Measurements from ENCODE around the gene PACSIN3.
"Not testable (repeated sequence)": the region's sequence is repeated elsewhere in the genome, so short reads cannot be mapped to it uniquely, and the experiment has no call there.

PACSIN3 gene

DNA sequence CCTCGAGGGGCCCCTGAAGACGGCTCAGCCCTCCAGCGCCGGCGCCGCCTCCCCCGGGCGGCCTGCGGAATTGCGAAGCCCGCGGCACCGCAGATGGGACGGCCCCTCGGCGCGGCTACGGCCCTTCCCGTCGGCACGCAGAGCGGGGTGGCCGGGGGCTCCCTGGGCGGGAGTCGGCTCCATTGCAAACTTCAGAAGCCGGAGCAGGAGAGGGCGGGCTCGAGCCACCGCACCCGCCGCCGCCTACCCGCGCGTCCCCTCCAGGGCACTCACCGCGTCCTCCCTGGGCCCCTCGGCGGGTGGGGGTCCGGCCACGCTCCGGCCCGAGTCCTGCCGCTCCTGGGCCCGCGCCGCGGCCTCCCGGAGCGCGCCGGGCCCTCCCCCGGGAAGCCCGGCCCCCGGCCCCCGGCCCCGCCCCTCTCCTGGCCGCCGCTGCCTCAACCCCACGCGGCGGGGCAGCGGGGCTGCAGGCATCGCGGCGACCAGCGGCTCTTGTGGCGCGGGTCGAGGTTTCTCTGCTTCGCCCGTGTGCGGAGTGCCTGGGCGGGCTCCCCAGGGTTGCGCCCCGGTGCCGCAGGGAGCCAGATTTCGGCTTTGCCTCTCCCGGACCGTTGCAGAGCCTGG lies at the start of gene PACSIN3:
TSS of gene PACSIN3 (minus strand) at position 359 of the 624 bp plus-strand sequence. CDS start 3,707 bp downstream, outside the sequence.
- no peak for DNase-seq

DNA sequence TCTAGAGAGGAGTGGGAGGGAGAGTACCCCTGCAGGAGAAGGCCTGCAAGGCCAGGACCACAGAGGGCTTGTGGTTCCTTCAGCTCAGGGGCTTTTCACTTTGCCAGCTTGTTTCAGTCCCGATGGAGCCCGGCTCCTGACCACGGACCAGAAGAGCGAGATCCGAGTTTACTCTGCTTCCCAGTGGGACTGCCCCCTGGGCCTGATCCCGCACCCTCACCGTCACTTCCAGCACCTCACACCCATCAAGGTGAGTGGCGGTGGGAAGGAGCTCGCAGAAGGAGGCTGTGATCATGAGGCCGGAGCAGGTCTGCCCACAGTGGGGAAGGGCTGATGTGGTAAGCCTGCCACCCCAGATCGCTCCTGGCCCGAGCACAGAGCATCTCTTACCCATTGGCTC lies 48.9 kb upstream of the PACSIN3 start:
- DNase-seq = no peak

DNA sequence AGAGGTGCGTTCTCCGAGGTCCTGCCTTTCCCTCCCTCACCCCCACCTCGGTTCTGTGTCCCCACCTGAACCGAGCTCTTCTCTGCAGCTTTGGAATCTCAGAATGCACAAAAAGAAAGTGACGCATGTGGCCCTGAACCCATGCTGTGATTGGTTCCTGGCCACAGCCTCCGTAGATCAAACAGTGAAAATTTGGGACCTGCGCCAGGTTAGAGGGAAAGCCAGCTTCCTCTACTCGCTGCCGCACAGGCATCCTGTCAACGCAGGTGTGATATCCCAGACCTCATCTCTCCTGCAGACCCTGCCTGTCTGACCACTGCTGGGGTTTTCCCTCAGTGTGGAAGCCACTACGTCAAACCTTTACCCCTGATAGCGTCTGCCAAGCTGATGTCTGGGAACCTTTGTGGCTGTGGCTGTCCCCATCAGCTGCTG lies 48.5 kb upstream of the PACSIN3 start:
- peak; percentile 57 for DNase-seq

DNA sequence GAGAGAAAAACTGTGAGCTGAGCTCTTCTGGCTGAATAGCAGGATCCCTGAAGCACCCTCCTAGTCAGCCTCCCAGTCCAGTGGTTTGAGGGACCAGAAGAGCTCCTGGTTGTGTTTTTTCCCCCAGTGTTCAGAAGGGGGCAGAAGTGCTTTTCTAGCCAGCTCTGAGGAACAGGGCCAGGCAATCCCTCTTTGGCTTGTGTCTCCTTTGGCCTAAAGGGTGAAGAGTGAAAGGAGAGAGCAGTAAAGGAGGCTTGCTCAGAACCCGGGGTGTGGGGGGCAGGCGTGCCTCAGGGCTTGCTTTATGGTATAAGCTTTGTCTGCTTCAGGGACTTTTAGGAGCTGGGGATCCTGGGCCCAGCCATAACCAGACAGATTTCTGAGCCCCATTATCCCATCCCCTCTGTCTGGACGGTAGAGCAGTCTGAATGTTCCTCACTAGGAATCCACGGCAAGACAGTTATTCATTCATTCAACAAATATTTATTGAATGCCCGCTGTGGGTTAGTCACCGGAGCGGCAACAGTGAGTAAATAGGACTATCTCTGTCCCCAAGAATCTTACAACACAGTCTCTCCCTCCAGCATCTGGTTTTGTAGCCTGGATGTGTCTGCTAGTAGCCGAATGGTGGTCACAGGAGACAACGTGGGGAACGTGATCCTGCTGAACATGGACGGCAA lies 47.9 kb upstream of the PACSIN3 start:
- DNase-seq = no peak

DNA sequence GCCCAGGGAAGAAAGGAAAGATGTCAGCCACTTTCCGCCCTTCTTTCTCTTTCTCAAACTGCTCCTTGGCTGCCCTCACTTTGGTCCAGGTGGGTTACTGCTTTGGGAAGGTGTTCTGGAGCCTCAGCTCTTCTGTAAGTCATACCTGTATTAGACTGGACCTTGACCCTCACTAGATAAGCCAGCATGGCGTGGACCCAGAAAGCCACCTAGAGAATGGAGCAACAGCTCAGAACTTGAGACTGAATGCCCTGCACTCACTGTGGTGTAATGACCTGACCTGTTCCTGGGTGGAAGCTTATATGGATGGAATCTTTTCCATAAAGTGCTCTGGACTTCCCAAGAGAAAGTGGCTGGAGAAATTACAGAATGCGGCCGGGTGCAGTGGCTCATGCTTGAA lies 46.8 kb upstream of the PACSIN3 start:
- DNase-seq = no peak

DNA sequence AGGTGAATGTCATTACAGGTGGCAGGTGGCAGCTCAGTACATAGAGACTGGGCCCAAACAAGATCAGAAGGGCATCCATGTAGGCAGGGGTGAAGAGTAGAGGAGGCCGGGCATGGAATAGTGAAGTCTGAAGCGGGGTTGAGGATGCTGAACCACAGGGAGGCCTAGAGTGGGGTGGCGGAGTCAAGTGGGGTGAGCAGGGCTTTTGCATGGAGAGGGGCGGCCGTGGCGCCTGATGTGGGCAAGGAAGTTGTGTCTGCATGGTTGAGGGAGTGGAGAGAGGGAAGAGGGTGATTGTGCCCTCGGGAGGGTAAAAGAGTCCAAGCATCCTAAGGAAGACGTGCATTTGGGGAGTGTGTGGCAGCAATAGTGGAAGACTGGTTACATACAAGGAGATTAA lies 42.9 kb upstream of the PACSIN3 start:
- DNase-seq = no peak

DNA sequence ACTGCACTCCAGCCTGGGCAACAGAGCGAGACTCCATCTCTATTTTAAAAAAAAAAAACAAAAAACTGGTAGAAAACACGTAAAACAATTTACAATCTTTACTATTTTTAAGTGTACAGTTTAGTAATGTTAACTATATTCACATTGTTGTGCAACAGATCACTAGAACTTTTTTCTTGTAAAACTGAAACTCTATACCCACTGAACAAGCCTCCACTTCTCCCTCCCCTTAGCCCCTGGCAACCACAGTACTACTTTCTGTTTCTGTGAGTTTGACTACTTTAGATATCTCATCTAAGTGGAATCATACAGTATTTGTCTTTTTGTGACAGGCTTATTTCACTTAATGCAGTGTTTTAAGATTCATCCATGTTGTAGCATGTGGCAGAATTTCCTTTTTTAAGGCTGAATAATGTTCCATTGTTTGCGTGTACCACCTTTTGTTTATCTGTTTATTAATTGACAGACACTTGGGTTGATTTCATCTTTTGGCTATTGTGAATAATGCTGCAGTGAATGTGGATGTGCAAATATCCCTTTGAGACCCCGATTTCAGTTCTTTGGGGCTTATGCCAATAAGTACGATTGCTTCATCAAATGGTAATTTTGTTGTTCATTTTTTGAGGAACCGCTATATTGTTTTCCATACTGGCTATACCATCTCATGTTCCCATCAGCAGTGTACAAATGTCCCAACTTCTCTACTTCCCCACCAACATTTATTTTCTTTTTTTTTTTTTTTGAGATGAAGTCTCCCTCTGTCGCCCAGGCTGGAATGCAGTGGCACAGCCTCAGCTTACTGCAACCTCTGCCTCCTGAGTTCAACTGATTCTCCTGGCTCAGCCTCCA lies 39.5 kb upstream of the PACSIN3 start:
- DNase-seq = no peak

DNA sequence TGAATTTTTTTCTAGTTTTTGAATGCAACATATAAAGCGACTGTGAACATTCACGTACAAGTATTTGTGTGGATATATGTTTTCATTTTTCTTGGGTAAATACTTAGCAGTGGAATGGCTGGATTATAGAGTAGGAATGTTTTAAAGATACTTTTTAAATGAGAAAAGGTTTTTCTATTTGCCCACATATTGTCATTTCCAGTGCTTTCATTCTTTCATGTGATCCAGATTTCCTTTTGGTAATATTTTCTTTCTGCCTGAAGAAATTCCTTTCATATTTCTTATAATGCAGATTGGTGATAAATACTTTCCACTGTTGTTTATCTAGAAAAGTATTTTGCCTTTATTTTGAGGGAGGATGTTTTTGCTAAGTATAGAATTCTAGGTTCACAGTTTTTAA lies 36.5 kb upstream of the PACSIN3 start:
- no peak for DNase-seq

DNA sequence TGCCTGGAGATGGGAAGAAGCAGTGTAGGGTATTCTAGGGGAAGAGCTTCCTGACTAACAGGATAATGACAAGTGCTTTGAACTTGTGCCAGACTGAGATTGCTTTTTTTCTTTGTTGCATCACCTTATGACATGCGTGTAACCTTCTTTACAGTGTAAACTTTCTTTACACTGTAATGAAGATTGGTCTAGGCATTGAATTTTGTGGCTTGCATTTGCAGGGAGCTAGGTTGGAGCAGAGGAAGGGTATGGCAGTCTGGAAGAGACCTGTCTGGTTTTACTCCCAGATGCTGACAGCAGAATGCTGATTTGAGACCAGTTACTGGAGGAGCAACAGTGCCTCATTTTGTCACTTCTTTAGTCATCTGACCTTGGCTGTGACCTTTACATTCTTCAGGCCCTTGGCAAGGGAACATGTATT lies 34.2 kb upstream of the PACSIN3 start:
- DNase-seq = no peak

DNA sequence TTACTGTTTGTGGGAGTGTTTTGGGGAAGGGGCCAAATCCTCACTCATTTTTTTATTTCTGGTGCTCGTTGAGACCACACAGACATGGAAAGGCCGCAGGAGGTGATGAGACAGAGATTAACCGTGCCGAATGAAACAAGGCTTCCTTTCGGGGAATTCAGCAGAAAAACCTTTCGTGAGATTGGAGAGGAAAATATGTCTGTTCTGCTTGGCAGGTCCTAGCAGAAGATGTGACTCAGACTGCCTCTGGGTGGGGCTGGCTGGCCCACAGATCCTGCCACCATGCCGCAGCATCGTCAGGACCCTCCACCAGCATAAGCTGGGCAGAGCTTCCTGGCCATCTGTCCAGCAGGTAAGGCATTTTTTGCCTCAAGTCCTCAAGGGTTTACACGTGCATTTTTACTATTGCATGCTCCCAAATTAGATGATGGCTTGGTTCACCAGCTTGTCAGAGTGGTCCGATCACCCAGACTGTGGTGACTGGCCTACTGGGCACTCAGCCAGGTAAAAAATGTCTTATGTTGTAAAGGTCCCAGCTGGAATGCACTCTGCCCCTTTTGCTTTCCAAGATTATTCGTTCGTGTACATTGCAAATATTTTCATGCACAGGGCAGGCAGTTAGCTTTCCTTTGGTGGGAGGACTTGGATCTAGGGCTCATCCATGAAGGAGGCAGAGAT lies 30.0 kb upstream of the PACSIN3 start:
- DNase-seq = no peak

DNA sequence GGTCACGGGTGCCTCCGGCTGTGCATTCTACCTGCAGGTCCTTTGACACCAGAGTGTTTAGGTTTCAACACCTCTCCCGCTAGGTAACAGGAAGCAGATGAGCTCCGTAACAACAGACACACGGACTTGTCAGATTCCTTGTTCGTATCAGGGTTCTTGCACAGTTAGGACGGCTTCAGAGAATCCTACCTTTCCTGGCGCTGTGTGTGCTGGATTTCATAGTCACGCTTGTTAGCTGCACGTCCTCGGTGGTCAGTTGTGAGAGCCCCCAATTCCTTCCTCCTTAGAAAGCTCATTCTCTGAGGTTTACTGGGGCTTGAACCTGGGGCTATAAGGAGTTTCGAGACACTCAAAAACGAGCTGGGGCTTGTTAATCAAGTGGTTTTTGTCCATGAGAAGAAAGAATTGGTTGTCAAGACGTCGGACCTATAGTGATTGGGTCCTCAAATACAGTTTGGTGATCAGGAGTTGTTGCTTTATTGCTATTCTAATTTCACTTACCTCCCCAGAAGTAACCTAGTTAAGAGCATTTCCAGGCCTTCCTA lies 29.2 kb upstream of the PACSIN3 start:
- peak; percentile 40 for DNase-seq

DNA sequence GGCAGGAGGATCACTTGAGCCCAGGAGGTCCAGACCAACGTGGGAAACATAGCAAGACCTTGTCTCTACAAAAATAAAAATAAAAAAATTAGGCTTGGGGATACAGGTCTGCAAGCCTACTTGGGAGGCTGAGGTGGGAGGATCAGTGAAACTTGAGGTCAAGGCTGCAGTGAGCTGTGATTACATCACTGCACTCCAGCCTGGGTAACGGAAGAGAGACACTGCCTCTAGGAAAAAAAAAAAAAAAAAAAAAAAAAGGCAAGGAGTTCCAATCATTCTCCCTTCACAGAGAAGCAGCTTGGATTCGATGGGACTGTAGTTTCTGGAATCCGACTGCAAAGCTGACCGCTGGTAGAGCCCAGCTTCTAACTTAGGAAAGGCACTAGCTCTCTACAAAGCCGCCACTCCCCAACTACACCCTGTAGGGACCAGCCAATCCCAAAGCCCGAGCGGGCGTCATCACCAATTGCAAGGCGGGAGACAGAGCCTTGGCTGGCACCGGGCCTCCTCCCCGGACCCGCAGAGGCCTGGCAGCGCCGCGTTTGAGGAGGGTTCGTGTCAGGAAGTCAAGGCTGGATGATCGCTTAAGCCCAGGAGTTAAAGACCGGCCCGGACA lies 27.8 kb upstream of the PACSIN3 start:
- DNase-seq = peak; percentile 79

DNA sequence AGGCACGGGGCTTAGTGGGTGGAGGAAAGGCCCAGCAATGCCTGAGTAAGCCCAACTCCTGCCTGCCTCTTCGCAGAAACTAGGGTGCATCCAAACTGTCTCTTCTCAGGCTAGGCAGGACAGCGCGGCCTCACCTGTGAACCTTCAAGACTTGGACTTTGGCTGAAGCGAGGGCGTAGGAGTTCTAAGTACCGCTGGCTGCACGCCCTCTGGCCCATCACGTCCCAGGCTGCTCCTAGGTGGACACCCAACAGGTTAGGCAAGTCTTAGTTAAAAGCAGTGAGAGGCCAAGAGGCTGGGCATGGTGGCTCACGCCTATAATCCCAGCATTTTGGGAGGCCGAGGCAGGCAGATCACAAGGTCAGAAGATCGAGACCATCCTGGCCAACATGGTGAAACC lies 26.7 kb upstream of the PACSIN3 start:
- no peak for DNase-seq

DNA sequence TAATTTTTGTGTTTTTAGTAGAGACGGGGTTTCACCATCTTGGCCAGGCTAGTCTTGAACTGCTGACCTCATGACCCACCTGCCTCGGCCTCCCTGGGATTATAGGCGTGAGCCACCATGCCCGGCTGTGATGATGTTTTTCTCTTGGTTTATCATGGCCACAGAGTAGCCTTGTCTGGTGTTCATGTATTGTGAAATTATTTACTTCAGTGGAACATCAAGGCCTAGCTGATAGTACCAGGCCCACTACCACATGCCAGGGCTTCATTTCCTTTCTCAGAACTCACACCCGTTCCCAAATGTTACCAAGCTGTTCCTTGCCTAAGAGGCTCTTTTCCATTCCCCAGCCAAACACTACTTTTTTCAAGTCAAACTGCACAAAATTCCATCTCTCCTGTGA lies 22.4 kb upstream of the PACSIN3 start:
- no peak for DNase-seq

DNA sequence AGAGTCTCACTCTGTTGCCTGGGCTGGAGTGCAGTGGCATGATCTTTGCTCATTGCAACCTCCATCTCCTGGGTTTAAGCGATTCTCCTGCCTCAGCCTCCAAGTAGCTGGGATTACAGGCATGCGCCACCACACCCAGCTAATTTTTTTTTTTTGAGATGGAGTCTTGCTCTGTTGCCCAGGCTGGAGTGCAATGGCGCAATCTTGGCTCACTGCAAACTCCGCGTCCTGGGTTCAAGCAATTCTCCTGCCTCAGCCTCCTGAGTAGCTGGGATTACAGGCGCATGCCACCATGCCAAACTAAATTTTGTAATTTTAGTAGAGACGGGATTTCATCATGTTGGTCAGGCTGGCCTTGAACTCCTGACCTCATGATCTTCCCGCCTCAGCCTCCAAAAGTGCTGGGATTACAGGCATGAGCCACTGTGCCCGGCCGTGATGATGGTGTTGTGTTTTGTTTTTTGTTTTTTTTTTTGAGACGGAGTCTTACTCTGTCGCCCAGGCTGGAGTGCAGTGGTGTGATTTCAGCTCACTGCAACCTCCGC lies 21.8 kb upstream of the PACSIN3 start:
- DNase-seq = not testable (repeated sequence)

DNA sequence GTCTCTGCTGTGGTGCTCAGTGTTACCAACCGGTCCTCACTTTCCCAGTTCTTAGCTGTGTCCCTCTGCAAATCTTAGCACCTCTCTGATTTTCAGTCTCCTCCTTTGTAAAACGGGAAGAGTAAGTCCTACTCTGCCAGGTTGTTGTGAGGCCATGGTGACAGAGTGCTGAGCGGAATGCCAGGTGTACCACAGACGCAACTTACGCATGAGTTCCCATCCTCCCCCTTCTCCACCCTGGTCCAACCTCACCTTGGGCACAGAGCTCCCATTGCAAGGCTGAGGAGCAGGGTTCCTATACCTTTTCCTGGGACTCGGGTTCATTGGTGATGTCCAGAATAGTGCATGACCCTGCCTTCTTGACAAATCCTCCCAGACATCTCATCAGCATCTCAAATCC lies 21.2 kb upstream of the PACSIN3 start:
- DNase-seq = no peak

DNA sequence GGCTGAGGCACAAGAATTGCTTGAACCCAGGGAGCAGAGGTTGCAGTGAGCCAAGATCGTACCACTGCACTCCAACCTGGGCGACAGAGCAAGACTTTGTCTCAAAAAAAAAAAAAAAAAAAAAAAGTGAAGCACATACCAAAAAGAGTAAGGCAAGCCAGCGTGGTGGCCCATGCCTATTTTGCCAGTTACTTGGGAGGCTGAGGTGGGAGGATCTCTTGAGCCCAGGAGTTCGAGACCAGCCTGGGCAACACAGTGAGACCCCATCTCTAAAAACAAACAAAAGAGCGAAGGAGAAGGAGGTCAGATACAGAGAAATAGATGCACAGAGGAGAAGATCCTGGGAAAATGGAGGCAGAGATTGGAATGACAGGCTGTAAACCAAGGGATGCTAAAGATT lies 20.3 kb upstream of the PACSIN3 start:
- DNase-seq = not testable (repeated sequence)

DNA sequence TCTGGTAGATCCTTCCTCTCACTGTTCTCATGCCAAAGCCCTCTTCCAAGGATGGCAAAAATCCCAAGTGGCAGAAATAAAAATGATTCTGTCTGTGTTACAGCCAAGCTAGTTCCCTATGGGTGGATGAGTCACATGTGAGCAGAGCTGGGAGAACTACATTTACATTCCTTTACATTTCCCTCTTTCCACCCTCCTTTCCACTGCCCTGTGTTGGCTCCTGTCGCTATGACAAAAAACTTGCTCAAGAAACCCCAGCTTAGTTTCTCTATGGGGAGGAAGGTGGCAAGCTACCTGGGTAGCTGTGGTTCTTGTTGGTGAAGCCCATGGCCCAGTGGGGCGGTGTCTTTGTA lies 18.4 kb upstream of the PACSIN3 start:
- DNase-seq = no peak

DNA sequence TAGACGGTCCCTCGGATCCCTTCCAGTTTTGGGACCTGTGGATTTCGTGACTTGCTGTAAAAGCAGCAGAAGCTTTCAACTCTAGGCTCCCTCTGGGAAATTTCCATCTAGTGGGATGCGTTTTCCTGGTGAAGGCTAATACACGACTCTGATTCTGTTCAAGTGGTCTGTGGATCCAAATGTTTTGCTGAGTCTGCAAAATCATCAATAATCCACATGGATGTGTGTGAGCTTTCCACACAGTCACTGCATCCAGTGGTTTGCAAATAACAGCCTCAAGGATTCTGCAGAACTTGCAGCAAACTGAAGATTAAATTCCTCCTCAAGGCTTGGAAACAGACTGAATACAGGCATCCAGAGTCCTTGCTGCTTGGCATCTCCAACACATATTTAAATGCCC lies 16.3 kb upstream of the PACSIN3 start:
- DNase-seq = no peak

DNA sequence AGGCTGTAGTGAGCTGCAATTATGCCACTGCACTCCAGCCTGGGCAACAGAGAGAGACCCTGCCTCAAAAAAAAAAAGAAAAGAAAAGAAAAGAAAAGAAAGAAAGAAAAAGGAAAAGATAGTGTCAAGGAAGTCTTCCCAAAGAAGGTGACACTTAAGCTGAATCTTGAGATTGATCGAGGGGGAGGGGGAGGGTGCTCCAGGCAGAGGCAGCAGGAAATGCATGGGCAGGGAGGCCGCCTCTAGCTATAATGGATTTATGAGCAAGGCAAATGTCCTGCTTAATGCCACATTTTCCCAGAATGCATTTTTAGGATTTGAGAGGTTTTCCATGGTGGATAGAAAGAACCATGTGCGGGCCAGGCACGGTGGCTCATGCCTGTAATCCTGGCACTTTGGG lies 14.8 kb upstream of the PACSIN3 start:
- DNase-seq = no peak

DNA sequence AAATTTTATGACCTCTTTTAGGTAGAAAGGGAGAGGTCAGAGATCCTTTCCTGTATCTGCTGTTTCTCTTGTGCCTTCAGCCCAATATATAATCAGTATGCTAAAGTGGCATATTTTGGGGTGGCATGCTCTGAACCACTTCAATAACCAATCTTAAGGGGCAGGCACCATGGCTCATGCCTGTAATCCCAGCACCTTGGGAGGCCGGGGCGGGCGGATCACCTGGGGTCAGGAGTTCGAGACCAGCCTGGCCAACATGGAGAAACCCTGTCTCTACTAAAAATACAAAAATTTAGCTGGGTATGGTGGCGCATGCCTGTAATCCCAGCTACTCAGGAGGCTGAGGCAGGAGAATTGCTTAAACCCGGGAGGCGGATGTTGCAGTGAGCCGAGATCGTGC lies 11.9 kb upstream of the PACSIN3 start:
- not testable (repeated sequence) for DNase-seq

DNA sequence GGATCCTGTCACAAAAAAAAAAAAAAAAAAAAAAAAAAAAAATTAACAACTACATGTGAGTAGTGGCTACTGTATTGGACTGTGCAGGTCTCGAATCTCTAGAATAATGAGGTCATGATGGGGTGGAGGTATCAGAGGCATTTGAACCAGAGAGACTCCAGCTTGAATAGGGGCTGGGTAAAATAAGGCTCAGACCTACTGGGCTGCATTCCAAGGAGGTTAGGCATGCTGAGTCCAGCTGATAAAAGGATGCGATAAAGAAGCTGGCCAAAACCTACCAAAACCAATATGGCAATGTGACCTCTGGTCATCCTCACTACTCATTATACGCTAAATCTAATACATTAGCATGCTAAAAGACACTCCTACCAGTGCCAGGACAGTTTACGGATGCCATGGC lies 5.9 kb upstream of the PACSIN3 start:
- no peak for DNase-seq
